Endothelial cell (in vitro differentiated cells): Measurements from ENCODE around the gene ALDH18A1. TPM values are rescaled to one million over a fixed set of nuclear protein-coding genes. Genes with fewer than 3 reads are reported as not detected.
"Not testable (repeated sequence)": the region's sequence is repeated elsewhere in the genome, so short reads cannot be mapped to it uniquely, and the experiment has no call there.

Experiments
- DNase-seq: peaks from one replicate; pipeline ENCODE4 v3.0.0; 2021; ENCODE audit warnings: low spot score
- H3K27ac Mint-ChIP-seq: one replicate; pipeline ENCODE4 v1.8.0; 2021; ENCODE audit warnings: mixed read lengths, inconsistent platforms; ENCODE audit not compliant: unreplicated experiment
- H3K27me3 Mint-ChIP-seq: one replicate; pipeline ENCODE4 v1.8.0; 2021; ENCODE audit warnings: mild to moderate bottlenecking, moderate library complexity, mixed read lengths, inconsistent platforms; ENCODE audit not compliant: unreplicated experiment
- H3K36me3 Mint-ChIP-seq: one replicate; pipeline ENCODE4 v1.8.0; 2021; ENCODE audit warnings: mild to moderate bottlenecking, low read depth, mixed read lengths, inconsistent platforms; ENCODE audit not compliant: unreplicated experiment
- H3K4me1 Mint-ChIP-seq: one replicate; pipeline ENCODE4 v1.8.0; 2021; ENCODE audit warnings: mild to moderate bottlenecking, mixed read lengths, inconsistent platforms; ENCODE audit not compliant: unreplicated experiment
- H3K4me3 Mint-ChIP-seq: one replicate; pipeline ENCODE4 v1.8.0; 2021; ENCODE audit warnings: mild to moderate bottlenecking, mixed read lengths, inconsistent platforms; ENCODE audit not compliant: unreplicated experiment
- H3K9me3 Mint-ChIP-seq: one replicate; pipeline ENCODE4 v1.8.0; 2021; ENCODE audit warnings: mixed read lengths, inconsistent platforms; ENCODE audit not compliant: unreplicated experiment
- CTCF ChIP-seq: fragments of 200-600 bp; sonication (generic); IDR thresholded peaks from one replicate; pipeline ENCODE4 v1.5.0; 2021; ENCODE audit warnings: antibody characterized with exemption; ENCODE audit not compliant: unreplicated experiment
- total RNA-seq: library from RNA; stranded (reverse); fragmentation: NEBNext Ultra II Directional; extraction: Animal tissue kit (Norgen Biotek cat#: 25700); gene quantifications from one replicate; pipeline ENCODE4 v1.2.1, GENCODE V29; 2021; ENCODE audit not compliant: unreplicated experiment

Gene ALDH18A1
- total RNA-seq, 1 donor from 2014 or later, result 52.0 TPM

GRCh38 chr10:95626500-95626899, 30.0 kb downstream of the ALDH18A1 start:
- no peak for TF ChIP-seq CTCF
- no peak for DNase-seq
- Mint-ChIP-seq H3K9me3 (no peaks in the 10 kb centered on the region), H3K27ac (no peak overlapping the region), H3K27me3 (no peaks in the 10 kb centered on the region), H3K4me3 (no peak overlapping the region), H3K4me1 (no peaks in the 10 kb centered on the region), H3K36me3 (peaks cover 36% of the 10 kb centered on the region)

- not testable (repeated sequence) for DNase-seq, H3K27me3 Mint-ChIP-seq, H3K27ac Mint-ChIP-seq, H3K4me1 Mint-ChIP-seq, H3K9me3 Mint-ChIP-seq, H3K4me3 Mint-ChIP-seq
- H3K36me3 Mint-ChIP-seq, result peaks cover 31% of the 10 kb centered on the region
Observed at GRCh38 chr10:95620415-95620814, 36.1 kb downstream of the ALDH18A1 start.

- Mint-ChIP-seq H3K36me3 (peaks cover 41% of the 10 kb centered on the region), H3K27me3 (no peaks in the 10 kb centered on the region), H3K4me3 (no peak overlapping the region), H3K4me1 (peaks cover 2% of the 10 kb centered on the region), H3K27ac (no peak overlapping the region), H3K9me3 (no peaks in the 10 kb centered on the region)
- DNase-seq, result no peak
- no peak for TF ChIP-seq CTCF
Observed at GRCh38 chr10:95618101-95618500, 38.4 kb downstream of the ALDH18A1 start.

- Mint-ChIP-seq H3K27ac (no peak overlapping the region), H3K36me3 (peaks cover 50% of the 10 kb centered on the region)
- no peak for TF ChIP-seq CTCF
Observed at GRCh38 chr10:95616446-95616845, 40.1 kb downstream of the ALDH18A1 start.

GRCh38 chr10:95613330-95613729, 43.2 kb downstream of the ALDH18A1 start:
- Mint-ChIP-seq H3K9me3 (no peaks in the 10 kb centered on the region), H3K27me3 (peaks cover 2% of the 10 kb centered on the region), H3K27ac (no peak overlapping the region), H3K4me1 (no peaks in the 10 kb centered on the region), H3K36me3 (peaks cover 49% of the 10 kb centered on the region), H3K4me3 (no peak overlapping the region)
- DNase-seq, result no peak
- TF ChIP-seq CTCF, result no peak

More at GRCh38 chr10:95616446-95616845, 40.1 kb downstream of the ALDH18A1 start:
- DNase-seq, result no peak
- Mint-ChIP-seq H3K4me3 (no peak overlapping the region), H3K4me1 (peaks cover 2% of the 10 kb centered on the region), H3K27me3 (no peaks in the 10 kb centered on the region), H3K9me3 (no peaks in the 10 kb centered on the region)

- Mint-ChIP-seq H3K4me1 (peaks cover 4% of the 10 kb centered on the region), H3K27me3 (peaks cover 2% of the 10 kb centered on the region), H3K9me3 (no peaks in the 10 kb centered on the region), H3K4me3 (no peak overlapping the region), H3K36me3 (peaks cover 39% of the 10 kb centered on the region), H3K27ac (no peak overlapping the region)
- DNase-seq, result no peak
- no peak for TF ChIP-seq CTCF
Observed at GRCh38 chr10:95610727-95611126, 45.8 kb downstream of the ALDH18A1 start.
